Measurements from ENCODE around the gene F13B. TPM values are rescaled to one million over a fixed set of nuclear protein-coding genes. Genes with fewer than 3 reads are reported as not detected.

The F13B gene
- polyA plus RNA-seq, 1 donor = not detected

Other genes with a start within 250 kb of the F13B start
- not detected for gene CFHR1, start 247.5 kb downstream of the F13B start, polyA plus RNA-seq (ENCODE audit: insufficient read length)
- not detected for gene CFHR4, start 179.2 kb downstream of the F13B start, polyA plus RNA-seq (ENCODE audit: insufficient read length)
- gene CFHR2, start 123.5 kb downstream of the F13B start, polyA plus RNA-seq (ENCODE audit: insufficient read length) = not detected
- gene CFHR5, start 89.7 kb downstream of the F13B start, polyA plus RNA-seq (ENCODE audit: insufficient read length) = not detected
- gene ASPM, start 79.4 kb upstream of the F13B start, polyA plus RNA-seq (ENCODE audit: insufficient read length) = 8.7 TPM
- 11.0 TPM for gene ZBTB41, start 134.0 kb upstream of the F13B start, polyA plus RNA-seq (ENCODE audit: insufficient read length)
- gene CRB1, start 201.0 kb upstream of the F13B start, polyA plus RNA-seq (ENCODE audit: insufficient read length) = 0.39 TPM